HG02973 (cell line): Measurements from ENCODE around the gene MAPKBP1.

ENCODE experiments used
- ATAC-seq: cut with Tn5 transposase; IDR thresholded peaks from one replicate; pipeline ENCODE4 v1.9.1; 2021; ENCODE audit warnings: moderate library complexity; ENCODE audit not compliant: unreplicated experiment

The MAPKBP1 gene

GRCh38 chr15:41844814-41845213 lies 70.5 kb downstream of the MAPKBP1 start:
- no peak for ATAC-seq

GRCh38 chr15:41847206-41847605 lies 72.9 kb downstream of the MAPKBP1 start:
- no peak for ATAC-seq

GRCh38 chr15:41847981-41848380 lies 73.7 kb downstream of the MAPKBP1 start:
- no peak for ATAC-seq

- ATAC-seq = no peak
These were observed 74.3 kb downstream of the MAPKBP1 start for GRCh38 chr15:41848631-41849030.

GRCh38 chr15:41849204-41849603 lies 74.9 kb downstream of the MAPKBP1 start:
- no peak for ATAC-seq

GRCh38 chr15:41849861-41850260 lies 75.6 kb downstream of the MAPKBP1 start:
- ATAC-seq = no peak

- ATAC-seq = no peak
These were observed 76.3 kb downstream of the MAPKBP1 start for GRCh38 chr15:41850482-41851166.

GRCh38 chr15:41851167-41851523 lies 76.9 kb downstream of the MAPKBP1 start:
- no peak for ATAC-seq

- ATAC-seq = no peak
These were observed 77.6 kb downstream of the MAPKBP1 start for GRCh38 chr15:41851755-41852370.

GRCh38 chr15:41852736-41853590 lies 78.7 kb downstream of the MAPKBP1 start:
- no peak for ATAC-seq

GRCh38 chr15:41853831-41854230 lies 79.5 kb downstream of the MAPKBP1 start:
- ATAC-seq = no peak

GRCh38 chr15:41854443-41854842 lies 80.2 kb downstream of the MAPKBP1 start:
- ATAC-seq = no peak

GRCh38 chr15:41855261-41855961 lies 81.1 kb downstream of the MAPKBP1 start:
- ATAC-seq = no peak

GRCh38 chr15:41856262-41856661 lies 82.0 kb downstream of the MAPKBP1 start:
- no peak for ATAC-seq

- no peak for ATAC-seq
These were observed 82.4 kb downstream of the MAPKBP1 start for GRCh38 chr15:41856716-41857115.

GRCh38 chr15:41857316-41857715 lies 83.0 kb downstream of the MAPKBP1 start:
- ATAC-seq = no peak

- ATAC-seq = no peak
These were observed 84.5 kb downstream of the MAPKBP1 start for GRCh38 chr15:41858756-41859155.

- no peak for ATAC-seq
These were observed 86.0 kb downstream of the MAPKBP1 start for GRCh38 chr15:41860049-41860828.

GRCh38 chr15:41861736-41862356 lies 87.6 kb downstream of the MAPKBP1 start:
- ATAC-seq = no peak

GRCh38 chr15:41862515-41863116 lies 88.3 kb downstream of the MAPKBP1 start:
- ATAC-seq = no peak
